Colonic mucosa (tissue), 4 donors: ENCODE data around the gene LHX4. TPM values are rescaled to one million over a fixed set of nuclear protein-coding genes. Genes with fewer than 3 reads are reported as not detected.

Source experiments
- DNase-seq: peaks from one replicate; pipeline ENCODE4 v3.0.0-alpha.2; 2020
- H3K27ac ChIP-seq: fragments of 200-600 bp; one replicate; pipeline ENCODE4 v1.8.0; 2021
- H3K27me3 ChIP-seq: fragments of 200-600 bp; one replicate; pipeline ENCODE4 v1.8.0; 2021
- H3K36me3 ChIP-seq: fragments of 200-600 bp; one replicate; pipeline ENCODE4 v1.8.0; 2021
- H3K4me1 ChIP-seq: fragments of 200-600 bp; one replicate; pipeline ENCODE4 v1.8.0; 2021; ENCODE audit warnings: mild to moderate bottlenecking
- H3K4me3 ChIP-seq: fragments of 200-600 bp; one replicate; pipeline ENCODE4 v1.8.0; 2021
- H3K9ac ChIP-seq, 2 donors: one replicate each; pipeline ENCODE4 v1.7.0; 2013; ENCODE audit warnings: control low read depth in 2 of 2, low read depth in 2 of 2, low read length in 2 of 2
- H3K9me3 ChIP-seq: fragments of 200-600 bp; one replicate; pipeline ENCODE4 v1.8.0; 2021
- CTCF ChIP-seq: fragments of 200-600 bp; IDR thresholded peaks from one replicate; pipeline ENCODE4 v1.8.0; 2022; ENCODE audit warnings: antibody characterized with exemption, mild to moderate bottlenecking
- intact Hi-C: fragments of 100-400 bp; cut with DNase I; formaldehyde crosslinking; loops from one replicate; pipeline ENCODE4 v1.14.1; 2022
- total RNA-seq, 2 donors: library from RNA; stranded (reverse); fragmentation: NEBNext Ultra II Directional in 1 of 2; extraction: Animal tissue kit (Norgen Biotek cat#: 25700) in 1 of 2; gene quantifications; one replicate each; pipeline ENCODE4 v1.2.1, GENCODE V29; 2021
- donor health status: healthy.
- donor health status: DM: no; HTN: no; CAD: no.
- donor health status: DM: no; HTN: no; CAD: no.

Gene LHX4
- total RNA-seq, 2 donors from 2014 or later = 0.74 to 0.77 TPM

- TF ChIP-seq CTCF = no peak
- no peak overlapping the region for H3K27ac ChIP-seq
- intact Hi-C loops = no loop called here
- peaks cover 27% of the 10 kb centered on the region for H3K4me1 ChIP-seq
- H3K9me3 ChIP-seq = no peaks in the 10 kb centered on the region
- H3K27me3 ChIP-seq = peaks cover 95% of the 10 kb centered on the region
- no peak for DNase-seq
- H3K9ac ChIP-seq = no peak overlapping the region
- H3K4me3 ChIP-seq = no peak overlapping the region
- no peaks in the 10 kb centered on the region for H3K36me3 ChIP-seq
Measured at GRCh38 chr1:180232521-180233043, 2.5 kb downstream of the LHX4 start.

- intact Hi-C loops = no loop called here
- Histone ChIP-seq H3K27ac (no peak overlapping the region), H3K27me3 (peaks cover 95% of the 10 kb centered on the region), H3K4me3 (no peak overlapping the region), H3K36me3 (no peaks in the 10 kb centered on the region), H3K9me3 (no peaks in the 10 kb centered on the region), H3K9ac (no peak overlapping the region), H3K4me1 (peaks cover 27% of the 10 kb centered on the region)
- TF ChIP-seq CTCF = no peak
- DNase-seq = no peak
Measured at GRCh38 chr1:180233191-180234011, 3.3 kb downstream of the LHX4 start.

GRCh38 chr1:180234369-180235076 is 4.5 kb downstream of the LHX4 start:
- Histone ChIP-seq H3K27ac (no peak overlapping the region), H3K36me3 (no peaks in the 10 kb centered on the region), H3K4me3 (peak overlapping the region; percentile 27), H3K27me3 (peaks cover 95% of the 10 kb centered on the region), H3K4me1 (peaks cover 27% of the 10 kb centered on the region), H3K9ac (no peak overlapping the region), H3K9me3 (no peaks in the 10 kb centered on the region)
- DNase-seq = peak; percentile 68
- intact Hi-C loops = no loop called here
- no peak for TF ChIP-seq CTCF

GRCh38 chr1:180235077-180235501 is 5.0 kb downstream of the LHX4 start:
- H3K9me3 ChIP-seq = no peaks in the 10 kb centered on the region
- DNase-seq = no peak
- no peak overlapping the region for H3K27ac ChIP-seq
- H3K27me3 ChIP-seq = peaks cover 98% of the 10 kb centered on the region
- no peak for TF ChIP-seq CTCF
- H3K9ac ChIP-seq = no peak overlapping the region
- intact Hi-C loops = no loop called here
- peak overlapping the region; percentile 27 for H3K4me3 ChIP-seq
- H3K4me1 ChIP-seq = peaks cover 27% of the 10 kb centered on the region
- no peaks in the 10 kb centered on the region for H3K36me3 ChIP-seq

GRCh38 chr1:180235502-180236239 is 5.6 kb downstream of the LHX4 start:
- Histone ChIP-seq H3K9me3 (no peaks in the 10 kb centered on the region), H3K4me1 (peaks cover 23% of the 10 kb centered on the region), H3K27ac (no peak overlapping the region), H3K36me3 (no peaks in the 10 kb centered on the region), H3K9ac (no peak overlapping the region), H3K4me3 (peak overlapping the region; percentile 27), H3K27me3 (peaks cover 95% of the 10 kb centered on the region)
- TF ChIP-seq CTCF = no peak
- no peak for DNase-seq
- intact Hi-C loops = no loop called here
